HFF-Myc (cell line): Measurements from ENCODE around the gene SYNCRIP.
"Not testable (repeated sequence)": the region's sequence is repeated elsewhere in the genome, so short reads cannot be mapped to it uniquely, and the experiment has no call there.

ENCODE experiments used
- DNase-seq: peaks from one replicate; pipeline ENCODE4 v3.0.0-alpha.2; 2011; ENCODE audit warnings: low read depth; ENCODE audit errors: extremely low read depth
- H3K4me3 ChIP-seq: replicated peaks from 2 replicates; pipeline ENCODE4 v1.5.1; 2011; ENCODE audit warnings: low read depth, mild to moderate bottlenecking, control low read depth, low read length
- CTCF ChIP-seq: IDR thresholded peaks from 2 replicates; pipeline ENCODE4 v1.5.1; 2012; ENCODE audit warnings: mild to moderate bottlenecking, low read depth, low read length, control low read depth; ENCODE audit errors: missing control alignments

SYNCRIP gene

GRCh38 chr6:85594197-85594930 is 48.3 kb downstream of the SYNCRIP start:
- no peak for TF ChIP-seq CTCF
- no peak for DNase-seq
- peak overlapping the region; percentile 59 for H3K4me3 ChIP-seq

DNA sequence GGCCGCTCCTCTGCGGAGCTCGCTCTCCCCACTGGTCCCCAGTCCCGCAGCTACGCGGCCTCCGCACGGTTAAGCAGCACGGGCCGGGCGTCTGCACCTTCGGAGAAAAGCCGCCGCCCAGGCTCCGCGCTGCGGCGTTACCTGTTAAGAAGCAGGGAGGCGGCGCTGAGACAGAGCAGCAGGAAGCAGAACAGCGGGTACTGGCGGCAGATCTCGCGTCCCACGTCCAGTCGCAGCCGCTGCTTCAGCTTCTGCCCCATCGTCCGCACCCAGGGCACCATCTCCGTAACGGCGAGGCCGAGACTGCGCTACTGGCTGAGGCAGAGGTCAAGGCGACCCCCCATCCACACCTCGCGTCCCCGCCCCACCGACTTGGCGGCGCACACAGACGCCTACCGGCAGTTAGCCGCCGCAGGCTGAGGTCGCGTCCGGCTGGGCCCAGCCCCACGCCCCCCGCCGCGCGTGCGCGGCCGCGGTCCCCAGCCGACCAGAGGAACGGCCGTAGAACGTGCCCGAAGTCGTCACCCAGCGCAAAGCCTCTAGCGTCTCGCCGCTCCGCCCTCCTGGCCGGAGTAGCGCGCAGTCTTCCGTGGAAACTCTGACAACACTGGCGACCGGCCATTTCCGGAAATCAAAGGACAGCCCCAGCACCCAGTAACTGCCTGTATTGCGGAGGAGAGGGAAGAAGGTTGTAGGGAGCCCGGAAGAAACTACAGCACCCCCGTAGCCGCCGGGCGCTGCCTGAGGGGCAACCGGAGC is 49.1 kb downstream of the SYNCRIP start, which contains the start of gene SNX14:
TSS of gene SNX14 (minus strand) at position 421 of the 759 bp plus-strand sequence. CDS start at position 281, 140 bp downstream.
- H3K4me3 ChIP-seq, result peak within 1 kb of the TSS; percentile 59
- no peak for TF ChIP-seq CTCF
- DNase-seq, result peak; percentile 86

GRCh38 chr6:85592033-85592432 is 50.7 kb downstream of the SYNCRIP start:
- H3K4me3 ChIP-seq, result peak overlapping the region; percentile 59
- no peak for DNase-seq
- no peak for TF ChIP-seq CTCF

- no peak for TF ChIP-seq CTCF
- no peak for DNase-seq
Measured at GRCh38 chr6:85591207-85591606, 51.5 kb downstream of the SYNCRIP start.

DNA sequence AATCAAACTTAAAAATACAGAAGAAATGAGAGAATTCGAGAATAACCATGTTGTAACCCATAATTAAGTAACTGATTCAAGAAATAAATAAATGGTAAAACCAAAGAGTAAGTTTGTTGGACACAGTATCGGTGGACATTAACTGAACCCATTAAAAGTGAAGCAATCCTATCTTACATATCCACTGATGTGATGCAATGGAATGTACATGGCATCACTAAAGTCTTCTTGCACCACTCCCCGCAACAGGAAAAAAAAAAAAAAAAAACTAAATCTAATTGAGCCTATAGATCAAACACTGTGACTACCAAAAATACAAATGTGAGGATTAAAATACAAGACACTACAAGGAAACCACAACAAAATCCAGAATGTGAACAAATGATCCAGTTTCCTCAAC is 56.9 kb downstream of the SYNCRIP start:
- H3K4me3 ChIP-seq, result no peak overlapping the region
- no peak for DNase-seq
- no peak for TF ChIP-seq CTCF

More at GRCh38 chr6:85591207-85591606, 51.5 kb downstream of the SYNCRIP start:
- H3K4me3 ChIP-seq, result no peak overlapping the region

- not testable (repeated sequence) for H3K4me3 ChIP-seq
Measured at GRCh38 chr6:85582832-85583231, 59.9 kb downstream of the SYNCRIP start.

GRCh38 chr6:85581572-85581971 is 61.1 kb downstream of the SYNCRIP start:
- DNase-seq, result no peak
- no peak for TF ChIP-seq CTCF
- no peak overlapping the region for H3K4me3 ChIP-seq

More at GRCh38 chr6:85582832-85583231, 59.9 kb downstream of the SYNCRIP start:
- not testable (repeated sequence) for DNase-seq
